Fibroblast of villous mesenchyme (primary cell): ENCODE data around the gene HIF3A. TPM values are rescaled to one million over a fixed set of nuclear protein-coding genes. Genes with fewer than 3 reads are reported as not detected.

Experiments used
- DNase-seq: peaks from one replicate; pipeline ENCODE4 v3.0.0-alpha.2; 2010; ENCODE audit warnings: low read depth
- H3K4me3 ChIP-seq: 2 replicates; pipeline ENCODE4 v1.5.1; 2011; ENCODE audit warnings: low read depth, mild to moderate bottlenecking, low read length
- CTCF ChIP-seq: IDR thresholded peaks from 2 replicates; pipeline ENCODE4 v1.5.1; 2012; ENCODE audit warnings: low read depth, mild to moderate bottlenecking, low read length; ENCODE audit not compliant: insufficient read depth
- total RNA-seq: library from RNA; depleted of rRNA; stranded (reverse); fragments of >200 nt; gene quantifications from 2 replicates; pipeline ENCODE4 v1.2.3, GENCODE V29; 2012

The HIF3A gene
- total RNA-seq, 1 donor: 0.43 TPM

GRCh38 chr19:46346821-46347571, 50.2 kb downstream of the HIF3A start, which contains the start of gene PPP5C:
PPP5C (plus strand) TSS chr19:46347087; CDS start chr19:46347097, 10 bp downstream.
- DNase-seq: peak; percentile 92
- peak within 1 kb of the TSS; percentile 87 for H3K4me3 ChIP-seq
- TF ChIP-seq CTCF: peak; percentile 97

GRCh38 chr19:46347572-46347883, 50.7 kb downstream of the HIF3A start:
- no peak for DNase-seq
- TF ChIP-seq CTCF: no peak
- peak overlapping the region; percentile 87 for H3K4me3 ChIP-seq

GRCh38 chr19:46347985-46348384, 51.1 kb downstream of the HIF3A start:
- no peak for TF ChIP-seq CTCF
- no peak for DNase-seq
- H3K4me3 ChIP-seq: peak overlapping the region; percentile 87

GRCh38 chr19:46349311-46349993, 52.6 kb downstream of the HIF3A start:
- TF ChIP-seq CTCF: no peak
- H3K4me3 ChIP-seq: no peak overlapping the region
- DNase-seq: no peak

- H3K4me3 ChIP-seq: no peak overlapping the region
- TF ChIP-seq CTCF: no peak
- no peak for DNase-seq
Measured at GRCh38 chr19:46350029-46350757, 53.4 kb downstream of the HIF3A start.

GRCh38 chr19:46350758-46351159, 53.9 kb downstream of the HIF3A start:
- H3K4me3 ChIP-seq: peak overlapping the region; percentile 1
- no peak for DNase-seq
- TF ChIP-seq CTCF: no peak
